HG03045 (cell line): ENCODE measurements around the gene THG1L.

Experiments used
- ATAC-seq: cut with Tn5 transposase; IDR thresholded peaks from one replicate; pipeline ENCODE4 v1.9.1; 2021; ENCODE audit warnings: mild to moderate bottlenecking, moderate library complexity; ENCODE audit not compliant: unreplicated experiment

The THG1L gene

DNA sequence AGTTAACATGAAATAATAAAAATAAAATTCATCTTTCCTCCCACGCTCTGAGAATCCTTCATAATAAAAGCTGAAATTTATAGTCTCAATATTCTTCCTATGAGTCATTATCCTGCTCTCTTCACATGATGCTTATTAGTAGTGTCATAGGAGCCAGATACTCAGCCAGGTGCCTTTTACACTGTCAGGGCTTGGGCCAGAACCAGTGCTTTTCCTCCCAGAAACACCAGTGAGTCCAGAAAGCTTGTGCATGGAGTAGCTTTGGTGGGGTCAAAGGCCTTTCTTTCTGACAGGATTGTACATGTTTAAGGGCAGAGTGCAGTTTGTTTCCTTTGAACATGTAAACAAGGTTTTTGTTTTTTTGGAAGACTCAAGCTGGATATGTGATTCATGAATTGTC, 19.1 kb downstream of the THG1L start:
- no peak for ATAC-seq

DNA sequence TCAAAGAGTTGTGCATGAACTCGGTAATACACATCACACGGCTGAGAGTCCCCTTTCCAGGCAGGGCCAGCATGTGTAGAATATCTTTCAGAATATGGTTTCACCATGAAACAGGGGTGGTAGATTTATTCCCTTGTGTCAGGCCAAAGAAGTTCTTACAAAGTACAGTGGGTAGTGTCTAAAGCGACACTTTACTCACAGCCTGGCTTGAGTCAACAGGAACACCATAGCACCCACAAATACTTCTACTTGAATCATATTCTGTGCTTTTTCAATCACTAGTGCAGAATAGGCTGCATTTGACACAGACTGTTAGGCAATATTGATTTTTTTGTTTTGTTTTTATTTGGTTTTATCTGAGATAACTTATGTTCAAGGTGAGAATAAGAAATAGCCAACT, 24.9 kb downstream of the THG1L start:
- no peak for ATAC-seq

DNA sequence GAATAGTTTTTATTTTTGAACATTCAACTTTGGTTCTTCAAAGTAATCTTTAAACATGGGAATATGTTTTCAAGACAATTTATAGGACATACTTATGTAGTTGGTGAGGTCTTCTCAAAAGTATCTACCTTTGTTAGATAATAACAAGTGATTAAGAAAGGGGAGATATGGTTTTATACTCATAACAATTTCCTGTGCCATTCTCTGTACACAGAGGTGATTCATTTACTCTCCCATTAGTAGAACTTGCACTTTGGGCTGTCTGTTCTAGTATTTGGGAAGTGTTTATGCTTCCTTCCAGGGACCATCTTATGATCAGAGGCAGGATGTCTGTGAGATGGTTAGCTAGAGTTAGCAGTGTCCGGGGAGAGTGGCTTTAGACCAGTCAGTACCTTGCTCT, 27.5 kb downstream of the THG1L start:
- no peak for ATAC-seq

DNA sequence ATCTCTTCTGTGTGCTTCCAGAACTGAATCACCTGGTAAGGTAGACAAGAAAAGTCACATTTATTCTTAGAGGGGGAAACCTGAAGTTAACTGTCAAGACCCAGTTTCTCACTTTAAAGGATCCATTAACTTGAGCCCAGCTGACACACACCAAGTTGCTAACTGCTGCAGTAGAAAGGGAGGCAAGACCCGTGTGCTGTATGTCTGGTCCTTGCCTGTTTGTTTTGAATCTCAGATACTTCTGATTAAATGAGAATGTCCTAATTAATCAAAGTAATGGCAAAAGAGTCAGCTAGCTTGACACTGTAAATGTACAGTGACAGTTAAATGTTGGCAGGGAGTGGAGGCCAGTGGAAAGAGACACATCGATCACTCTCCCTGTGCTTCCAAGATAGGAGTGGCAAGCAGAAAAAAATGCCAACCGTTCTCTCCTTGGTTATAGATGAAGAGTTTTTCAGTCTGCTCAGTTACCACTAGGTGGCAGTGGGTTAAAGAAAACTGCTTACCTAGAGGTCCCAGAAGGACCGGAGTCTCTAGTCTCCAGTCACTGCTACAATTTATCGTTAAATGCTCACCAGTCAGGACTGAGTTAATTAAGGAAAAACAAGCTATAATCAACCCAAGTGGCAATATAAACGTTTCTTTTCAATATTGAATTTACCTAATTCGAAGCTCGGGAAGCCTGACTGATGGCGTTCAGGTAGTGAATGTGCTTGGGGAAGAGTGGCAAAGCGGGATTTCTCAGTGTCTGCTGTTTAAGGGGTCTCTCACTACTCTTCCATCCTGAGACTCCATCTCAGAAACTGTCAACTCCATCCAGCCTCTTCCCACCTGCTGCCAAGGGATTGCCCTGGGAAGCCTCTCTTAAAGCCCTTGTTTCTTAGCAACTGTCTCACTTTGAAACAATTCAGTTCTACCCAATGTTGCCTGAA, 30.7 kb downstream of the THG1L start:
- ATAC-seq: peak; percentile 67

DNA sequence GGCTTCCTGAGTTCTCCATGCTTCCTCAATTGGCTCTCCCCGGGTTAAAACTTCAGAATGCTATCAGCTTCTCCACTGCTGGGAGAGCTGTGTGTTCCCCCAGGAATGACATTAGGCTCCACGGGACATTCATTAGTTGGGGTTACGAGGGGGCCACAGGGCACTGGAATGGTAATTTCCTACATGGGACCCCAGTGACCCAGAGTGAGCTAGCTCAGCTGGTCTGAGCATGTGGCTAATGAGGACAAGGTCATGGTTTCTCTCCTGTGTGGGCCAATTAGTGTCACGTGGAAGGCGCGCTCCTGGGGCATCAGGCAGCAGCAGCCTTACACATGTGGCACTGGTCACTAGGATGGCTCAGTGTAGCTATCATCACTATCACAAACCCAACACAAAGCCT, 33.3 kb downstream of the THG1L start:
- no peak for ATAC-seq

DNA sequence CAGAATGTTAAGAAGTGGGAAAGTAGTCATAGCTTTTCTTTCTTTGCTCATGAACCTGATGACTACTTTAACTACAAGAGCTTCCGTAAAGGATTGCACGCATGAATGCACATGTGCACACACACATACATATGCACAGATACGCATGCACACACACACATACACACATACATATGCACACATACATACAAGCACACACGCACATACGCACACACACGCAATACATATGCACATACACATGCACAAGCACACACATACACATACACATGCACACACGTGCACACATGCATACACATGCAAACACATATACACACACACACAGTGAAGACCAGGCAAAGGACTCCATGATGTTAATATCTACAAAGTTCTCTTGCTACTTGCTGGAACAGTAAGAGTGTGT, 35.2 kb downstream of the THG1L start:
- ATAC-seq: no peak

DNA sequence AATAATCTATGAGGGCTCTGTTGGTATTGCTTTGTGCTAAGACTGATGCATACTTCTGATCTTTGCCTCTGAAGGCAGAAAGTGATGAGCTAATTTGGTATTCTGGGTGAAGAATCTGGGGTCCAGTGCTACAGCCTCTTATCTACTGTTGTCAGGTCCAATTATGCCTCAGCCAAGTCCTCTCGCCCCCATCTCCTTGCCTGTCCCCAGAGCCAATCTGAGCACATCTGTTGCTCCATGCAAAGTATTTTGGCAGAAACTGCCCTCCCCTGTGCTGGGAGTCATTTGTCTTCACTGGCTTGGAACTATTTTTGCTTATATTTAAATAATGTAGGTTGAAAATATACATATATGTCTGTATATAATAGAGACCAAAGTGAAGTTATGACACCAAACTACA, 35.7 kb downstream of the THG1L start:
- no peak for ATAC-seq

DNA sequence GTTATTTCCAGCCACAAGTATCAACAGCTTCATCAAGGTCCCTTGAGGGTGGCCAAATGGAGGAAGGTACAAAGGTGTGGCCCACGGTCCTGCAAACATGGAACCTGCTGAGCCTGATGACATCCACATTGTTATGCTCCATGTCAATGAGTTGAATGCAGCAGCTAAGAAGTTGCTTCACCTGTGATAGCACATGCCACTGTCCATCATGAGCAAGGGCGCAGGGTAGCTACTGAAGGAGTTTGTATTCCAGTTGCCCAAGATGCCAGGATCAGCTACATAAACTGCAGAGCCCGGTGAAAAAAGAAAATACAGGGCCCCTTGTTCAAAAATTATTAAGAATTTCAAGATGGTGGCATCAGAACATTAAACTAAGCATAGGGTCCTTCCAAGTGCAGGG, 36.5 kb downstream of the THG1L start:
- ATAC-seq: no peak

DNA sequence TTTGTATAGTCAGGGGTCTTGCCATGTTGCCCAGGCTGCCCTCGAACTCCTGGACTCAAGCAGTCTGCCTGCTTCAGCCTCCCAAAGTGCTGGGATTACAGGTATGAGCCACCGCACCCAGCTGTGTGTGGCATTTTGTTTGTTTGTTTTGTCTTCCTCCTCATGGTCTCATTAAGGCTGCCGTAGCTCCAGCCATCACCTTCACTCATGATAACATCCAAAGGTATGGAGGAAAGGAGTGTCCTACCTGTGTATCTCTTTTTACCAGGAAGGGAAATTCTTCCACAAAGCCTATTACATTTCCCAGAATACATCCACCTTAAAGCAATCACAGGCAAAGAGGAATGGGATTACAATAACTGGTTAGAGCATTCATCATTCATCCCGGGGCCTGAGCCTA, 39.4 kb downstream of the THG1L start:
- no peak for ATAC-seq

DNA sequence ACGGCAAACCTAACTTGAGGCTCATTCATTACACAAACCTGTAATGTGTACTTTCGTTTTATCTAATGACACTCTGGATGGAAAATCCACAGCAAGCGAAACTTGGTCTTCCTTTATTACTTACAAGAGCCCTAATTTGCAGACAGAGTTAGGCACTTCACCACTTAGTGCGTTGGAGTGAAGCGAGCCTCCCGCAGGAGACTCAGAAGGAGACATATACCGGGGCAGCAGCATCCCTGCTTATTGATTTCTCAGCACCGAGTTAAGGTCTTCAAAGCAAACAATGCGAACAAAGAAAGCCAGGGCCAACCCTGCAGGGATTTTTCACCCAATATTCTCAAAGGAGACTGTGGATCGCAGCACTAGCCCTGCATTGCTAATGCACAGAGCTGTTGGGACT, 40.9 kb downstream of the THG1L start:
- ATAC-seq: no peak

DNA sequence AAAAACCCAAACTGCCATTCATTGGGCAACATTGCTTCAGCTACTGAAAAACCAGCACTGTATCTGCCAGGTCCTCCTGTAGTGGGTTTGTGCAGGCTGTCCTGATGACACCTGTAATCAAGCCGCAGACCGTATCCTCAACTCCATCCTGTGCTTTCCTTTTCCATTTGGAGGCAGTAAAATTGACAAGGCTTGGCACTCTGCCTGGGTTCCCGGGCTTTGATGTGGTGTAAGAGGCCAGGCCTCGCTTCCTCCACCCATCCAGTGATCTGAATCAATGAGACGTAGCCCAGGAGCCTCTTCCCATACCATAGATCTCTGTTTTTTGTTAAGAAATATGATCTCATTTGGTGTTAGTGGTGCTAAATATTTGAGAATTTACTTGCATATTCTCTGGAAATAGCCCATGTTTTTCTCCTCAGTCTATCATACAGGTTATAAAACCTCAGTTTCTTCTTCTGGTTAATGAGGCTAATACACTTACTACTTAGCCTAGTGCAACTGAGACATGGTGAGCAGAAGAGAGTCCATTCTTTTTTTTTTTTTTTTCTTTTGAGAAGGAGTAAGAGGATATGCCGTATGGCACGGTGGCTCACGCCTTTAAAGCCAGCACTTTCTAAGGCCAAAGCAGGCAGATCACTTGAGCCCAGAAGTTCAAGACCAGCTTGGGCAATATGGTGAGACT, 47.0 kb downstream of the THG1L start:
- ATAC-seq: no peak

DNA sequence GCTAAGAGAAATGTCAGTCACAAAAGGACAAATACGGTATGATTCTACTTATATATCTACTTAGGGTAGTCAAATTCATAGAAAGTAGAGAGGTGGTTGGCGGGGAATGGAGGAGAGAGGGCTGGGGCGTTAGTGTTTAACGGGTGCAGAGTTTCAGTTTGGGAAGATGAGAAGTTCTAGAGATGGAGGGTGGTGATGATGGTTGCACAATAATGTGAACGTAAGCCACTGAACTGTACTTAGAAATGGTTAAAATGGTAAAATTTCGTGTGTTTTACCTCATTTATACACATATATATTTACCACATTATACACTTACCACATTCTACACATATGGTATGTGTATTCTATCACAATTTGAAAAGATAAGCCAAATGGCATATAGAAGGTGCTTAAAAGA, 48.0 kb downstream of the THG1L start:
- no peak for ATAC-seq

DNA sequence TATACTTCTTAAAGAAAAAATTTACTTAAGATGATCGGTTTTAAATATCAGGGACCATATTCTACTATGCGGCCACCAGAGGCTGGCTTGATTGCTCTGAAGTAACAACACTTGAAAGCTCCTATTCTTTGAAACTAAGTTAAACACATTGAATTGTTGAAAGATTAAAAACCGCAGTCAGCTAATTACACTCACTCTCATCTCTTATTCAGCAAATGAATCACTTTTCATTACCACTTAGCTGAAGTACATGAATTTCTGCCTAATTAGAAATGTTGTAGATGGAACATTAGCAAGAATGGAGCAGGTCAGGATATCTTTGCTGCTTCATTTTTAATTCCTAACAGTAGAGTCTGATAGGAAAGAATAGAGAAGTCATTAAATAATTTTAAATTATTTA, 54.6 kb downstream of the THG1L start:
- no peak for ATAC-seq
